Right cardiac atrium (tissue), 5 donors: Measurements from ENCODE around the gene FGFR2. TPM values are rescaled to one million over a fixed set of nuclear protein-coding genes. Genes with fewer than 3 reads are reported as not detected.

Source experiments
- ATAC-seq, 2 donors: fragments of 200-7000 bp; cut with Tn5 transposase; one replicate each; pipeline versions ENCODE4 v1.8.0 to v1.9.1; 2020; ENCODE audit warnings: moderate library complexity in 2 of 2, mild to moderate bottlenecking in 1 of 2
- DNase-seq, 3 donors: peaks; one replicate each; pipeline ENCODE4 v3.0.0-alpha.2; 2020
- H3K27ac ChIP-seq: one replicate; pipeline ENCODE4 v1.5.1; 2013; ENCODE audit warnings: mild to moderate bottlenecking, low read length, control low read depth, moderate library complexity
- H3K27me3 ChIP-seq: one replicate; pipeline ENCODE4 v1.6.1; 2013; ENCODE audit not compliant: control insufficient read depth, insufficient read depth
- H3K4me1 ChIP-seq: one replicate; pipeline ENCODE4 v1.6.1; 2013; ENCODE audit warnings: low read length; ENCODE audit not compliant: control insufficient read depth, insufficient read depth
- H3K4me3 ChIP-seq: one replicate; pipeline ENCODE4 v1.5.1; 2013; ENCODE audit warnings: low read length, control low read depth
- H3K9me3 ChIP-seq: one replicate; pipeline ENCODE4 v1.6.1; 2013; ENCODE audit warnings: low read length; ENCODE audit not compliant: control insufficient read depth
- WGBS: extraction: QIAGEN DNeasy Blood & Tissue Kit; methylation state at CpG from one replicate; pipeline ENCODE4 v1.1.7; 2013; 5-methylcytosine and 5-hydroxymethylcytosine counted together
- intact Hi-C, 4 donors: fragments of 100-400 bp; cut with DNase I; formaldehyde crosslinking; loops; one replicate each; pipeline versions ENCODE4 v1.11.0 to v1.14.0; 2022 to 2023
- long read RNA-seq, 4 donors: library from polyadenylated mRNA; unstranded; transcript quantifications; one replicate each; pipeline ENCODE4 v2.0.0, GENCODE V29; 2020 to 2021
- polyA plus RNA-seq: library from polyadenylated mRNA; stranded (reverse); fragments of 200-250 nt; gene quantifications from one replicate; pipeline ENCODE4 v1.2.3, GENCODE V29; 2013
- total RNA-seq, 4 donors: library from RNA; stranded (reverse); fragmentation: NEBNext Ultra II Directional; extraction: Animal tissue kit (Norgen Biotek cat#: 25700); gene quantifications; one replicate each; pipeline ENCODE4 v1.2.1, GENCODE V29; 2021
- donor health status: healthy with polysubstance abuse.
- donor health status: DM: no; HTN: yes; CAD: no.
- donor health status: DM: no; HTN: no; CAD: no.
- donor health status: DM: no; HTN: yes; CAD: no; lungs with severe emphysema.
- donor health status: DM: yes; HTN: yes; CAD: no.

Gene FGFR2
- total RNA-seq, result 10 to 100 TPM in 1 of 4 donors, 1 to 10 TPM in 3; 4.0 to 20.4 (median 5.6) TPM
- polyA plus RNA-seq, result 16.5 TPM
- long read RNA-seq, donor 1, full-length matches to known transcripts, result 2 of 6 reads
- long read RNA-seq, donor 1, partial matches to known transcripts, result 1 of 6 reads
- long read RNA-seq, donor 1, other reads (novel, unspliced or antisense), result 3 of 6 reads
- long read RNA-seq, donor 2, partial matches to known transcripts, result 12 of 20 reads
- long read RNA-seq, donor 2, other reads (novel, unspliced or antisense), result 5 of 20 reads
- long read RNA-seq, donor 3, full-length matches to known transcripts, result 3 of 4 reads
- long read RNA-seq, donor 3, partial matches to known transcripts, result 0 of 4 reads
- long read RNA-seq, donor 3, other reads (novel, unspliced or antisense), result 1 of 4 reads
- long read RNA-seq, donor 4, partial matches to known transcripts, result 4 of 6 reads
- long read RNA-seq, donor 4, other reads (novel, unspliced or antisense), result 2 of 6 reads

GRCh38 chr10:121598263-121599249 is at the start of gene FGFR2:
TSS of gene FGFR2 (minus strand) at chr10:121598444. CDS start at chr10:121593817, 4,627 bp downstream.
- Histone ChIP-seq H3K9me3 (no peaks in the 10 kb centered on the region), H3K27me3 (no peaks in the 10 kb centered on the region), H3K4me1 (peaks cover 3% of the 10 kb centered on the region), H3K27ac (peak within 1 kb of the TSS; percentile 78), H3K4me3 (peak within 1 kb of the TSS; percentile 44)
- whole genome bisulfite sequencing, result under 1% methylated on average over 92 of the region's 92 CpGs
- peak; percentile 96 to 98 for ATAC-seq
- peak; percentile 84 to 93 (median 91) for DNase-seq
- intact Hi-C loops, result loop anchor here in 2 of 4 donors (5.0 to 10.0 kb wide), 2 partner anchors 651 to 654 kb away; no protein-coding TSS in a partner anchor

GRCh38 chr10:121647401-121647800 is 49.2 kb upstream of the FGFR2 start:
- H3K4me3 ChIP-seq, result no peak overlapping the region
- no peak overlapping the region for H3K27ac ChIP-seq
- DNase-seq (no peak), ATAC-seq (no peak)
- H3K27me3 ChIP-seq, result no peaks in the 10 kb centered on the region
- WGBS, result 79% methylated on average over 4 of the region's 4 CpGs
- intact Hi-C loops, result no loop called here
- no peaks in the 10 kb centered on the region for H3K9me3 ChIP-seq
- no peaks in the 10 kb centered on the region for H3K4me1 ChIP-seq

GRCh38 chr10:121645696-121646095 is 47.5 kb upstream of the FGFR2 start:
- WGBS, result 80% methylated on average over 7 of the region's 7 CpGs
- no peaks in the 10 kb centered on the region for H3K4me1 ChIP-seq
- H3K27me3 ChIP-seq, result no peaks in the 10 kb centered on the region
- no peak for ATAC-seq
- no peak for DNase-seq
- H3K9me3 ChIP-seq, result no peaks in the 10 kb centered on the region
- no peak overlapping the region for H3K27ac ChIP-seq
- no peak overlapping the region for H3K4me3 ChIP-seq
- intact Hi-C loops, result no loop called here

GRCh38 chr10:121644501-121644900 is 46.3 kb upstream of the FGFR2 start:
- Histone ChIP-seq H3K27me3 (no peaks in the 10 kb centered on the region), H3K4me1 (no peaks in the 10 kb centered on the region), H3K4me3 (no peak overlapping the region), H3K27ac (no peak overlapping the region), H3K9me3 (no peaks in the 10 kb centered on the region)
- ATAC-seq (no peak), DNase-seq (no peak)
- 87% methylated on average over 2 of the region's 2 CpGs for WGBS
- intact Hi-C loops, result no loop called here

GRCh38 chr10:121640266-121640665 is 42.0 kb upstream of the FGFR2 start:
- Histone ChIP-seq H3K4me1 (no peaks in the 10 kb centered on the region), H3K27me3 (no peaks in the 10 kb centered on the region), H3K27ac (no peak overlapping the region), H3K4me3 (no peak overlapping the region), H3K9me3 (no peaks in the 10 kb centered on the region)
- DNase-seq (peak in 1 of 3 donors; percentile 62), ATAC-seq (no peak)
- intact Hi-C loops, result no loop called here
- 65% methylated on average over 3 of the region's 3 CpGs for WGBS

GRCh38 chr10:121639416-121639815 is 41.2 kb upstream of the FGFR2 start:
- H3K27me3 ChIP-seq, result no peaks in the 10 kb centered on the region
- no peak overlapping the region for H3K4me3 ChIP-seq
- no peaks in the 10 kb centered on the region for H3K9me3 ChIP-seq
- ATAC-seq, result no peak
- intact Hi-C loops, result no loop called here
- DNase-seq, result no peak
- no peak overlapping the region for H3K27ac ChIP-seq
- no peaks in the 10 kb centered on the region for H3K4me1 ChIP-seq

GRCh38 chr10:121637437-121637836 is 39.2 kb upstream of the FGFR2 start:
- no peak overlapping the region for H3K27ac ChIP-seq
- H3K9me3 ChIP-seq, result no peaks in the 10 kb centered on the region
- no peaks in the 10 kb centered on the region for H3K27me3 ChIP-seq
- WGBS, result 100% methylated on average over 1 of the region's 1 CpG
- H3K4me3 ChIP-seq, result no peak overlapping the region
- no peaks in the 10 kb centered on the region for H3K4me1 ChIP-seq
- DNase-seq (no peak), ATAC-seq (no peak)
- intact Hi-C loops, result no loop called here

- no peak for DNase-seq
- intact Hi-C loops, result no loop called here
- no peak for ATAC-seq
- no peaks in the 10 kb centered on the region for H3K4me1 ChIP-seq
- no peaks in the 10 kb centered on the region for H3K27me3 ChIP-seq
- no peak overlapping the region for H3K4me3 ChIP-seq
- H3K9me3 ChIP-seq, result no peaks in the 10 kb centered on the region
- H3K27ac ChIP-seq, result no peak overlapping the region
- 85% methylated on average over 5 of the region's 5 CpGs for WGBS
These were observed 34.8 kb upstream of the FGFR2 start for GRCh38 chr10:121633056-121633455.

- DNase-seq, result no peak
- Histone ChIP-seq H3K4me1 (no peaks in the 10 kb centered on the region), H3K27ac (no peak overlapping the region), H3K27me3 (no peaks in the 10 kb centered on the region), H3K9me3 (no peaks in the 10 kb centered on the region), H3K4me3 (no peak overlapping the region)
- intact Hi-C loops, result no loop called here
- 49% methylated on average over 8 of the region's 8 CpGs for WGBS
- ATAC-seq, result no peak
These were observed 33.3 kb upstream of the FGFR2 start for GRCh38 chr10:121631365-121632029.

GRCh38 chr10:121628859-121629258 is 30.6 kb upstream of the FGFR2 start:
- no peak overlapping the region for H3K27ac ChIP-seq
- no peak overlapping the region for H3K4me3 ChIP-seq
- DNase-seq (no peak), ATAC-seq (no peak)
- no peaks in the 10 kb centered on the region for H3K27me3 ChIP-seq
- WGBS, result 78% methylated on average over 4 of the region's 4 CpGs
- intact Hi-C loops, result no loop called here
- H3K9me3 ChIP-seq, result no peaks in the 10 kb centered on the region
- no peaks in the 10 kb centered on the region for H3K4me1 ChIP-seq
